HG02763 (cell line): ENCODE results near the gene DPYD.

ENCODE experiments used
- ATAC-seq: cut with Tn5 transposase; IDR thresholded peaks from one replicate; pipeline ENCODE4 v1.9.1; 2021; ENCODE audit warnings: mild to moderate bottlenecking, moderate library complexity; ENCODE audit not compliant: unreplicated experiment

The DPYD gene

DNA sequence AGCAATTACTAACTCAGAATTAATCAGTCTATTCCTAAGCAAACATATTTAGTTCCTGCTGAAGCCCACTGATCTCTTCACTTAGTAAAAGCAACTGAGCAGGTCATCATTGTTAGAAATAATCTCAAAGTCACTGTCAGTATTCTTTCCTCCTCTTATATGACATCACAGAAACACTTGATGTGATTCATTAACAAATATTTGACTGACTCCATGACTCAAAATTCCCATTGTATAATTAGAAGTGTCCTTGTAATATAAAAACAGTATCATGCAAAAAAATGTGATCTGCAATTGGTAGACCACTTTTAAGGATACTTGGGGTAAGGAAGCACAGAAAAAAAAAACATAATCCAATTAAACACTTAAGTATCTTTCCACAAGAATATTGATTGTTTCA lies 194.4 kb downstream of the DPYD start:
- no peak for ATAC-seq

DNA sequence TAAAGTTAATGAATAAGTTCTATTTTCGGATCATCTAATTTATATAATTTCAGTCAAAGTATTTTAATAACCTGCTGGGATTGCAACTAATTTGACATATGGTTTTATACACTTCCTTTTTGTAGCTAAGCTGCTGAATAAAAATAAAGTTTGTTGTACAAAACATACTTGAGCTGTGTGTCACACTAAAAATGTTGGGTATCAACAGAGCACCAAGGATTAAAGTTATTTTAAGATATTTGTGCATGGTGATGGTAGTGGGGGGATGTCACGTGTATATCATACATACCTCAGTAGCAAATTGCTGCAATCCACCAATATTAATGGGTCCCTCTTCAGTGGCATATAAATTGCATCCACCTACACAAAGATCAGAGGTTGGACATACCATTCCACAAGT lies 199.6 kb downstream of the DPYD start:
- ATAC-seq: no peak

DNA sequence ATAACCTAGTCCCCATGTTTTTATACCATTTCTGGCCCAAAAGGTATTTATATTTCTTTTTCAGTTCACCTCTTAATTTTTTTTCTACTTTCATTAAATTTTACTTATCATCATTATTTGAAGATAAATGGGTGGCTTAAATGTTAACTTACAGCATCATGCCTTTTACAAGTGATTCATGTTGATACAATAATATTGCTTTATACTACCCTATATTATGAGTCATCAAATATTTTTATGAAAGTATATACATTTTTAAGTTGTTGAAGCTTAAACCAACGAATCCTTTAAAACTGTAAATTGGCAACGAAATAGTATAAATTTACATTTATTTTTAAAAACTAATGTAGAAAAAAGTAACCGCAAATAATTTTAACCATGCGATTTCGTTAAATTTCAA lies 207.9 kb downstream of the DPYD start:
- no peak for ATAC-seq

GRCh38 chr1:97711858-97712257 lies 209.0 kb downstream of the DPYD start:
- no peak for ATAC-seq

DNA sequence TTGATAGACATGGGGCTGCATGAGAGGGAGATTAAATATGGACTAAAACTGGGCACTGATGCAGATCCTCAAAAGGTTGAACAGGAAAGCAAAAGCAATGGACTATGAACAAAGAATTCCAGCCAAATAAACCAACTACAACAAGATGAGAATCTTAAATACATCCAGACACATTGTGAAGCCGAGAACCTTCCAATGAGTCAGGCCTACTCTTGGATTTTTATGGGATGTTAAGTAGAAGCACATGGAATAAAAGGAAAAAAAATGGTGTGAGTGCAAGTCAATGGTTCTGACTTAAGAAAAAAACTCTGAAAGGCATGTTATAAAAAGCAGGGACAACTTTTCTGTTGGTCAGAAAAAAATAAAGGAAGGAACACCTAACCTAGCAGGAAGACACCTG lies 227.2 kb downstream of the DPYD start:
- no peak for ATAC-seq

DNA sequence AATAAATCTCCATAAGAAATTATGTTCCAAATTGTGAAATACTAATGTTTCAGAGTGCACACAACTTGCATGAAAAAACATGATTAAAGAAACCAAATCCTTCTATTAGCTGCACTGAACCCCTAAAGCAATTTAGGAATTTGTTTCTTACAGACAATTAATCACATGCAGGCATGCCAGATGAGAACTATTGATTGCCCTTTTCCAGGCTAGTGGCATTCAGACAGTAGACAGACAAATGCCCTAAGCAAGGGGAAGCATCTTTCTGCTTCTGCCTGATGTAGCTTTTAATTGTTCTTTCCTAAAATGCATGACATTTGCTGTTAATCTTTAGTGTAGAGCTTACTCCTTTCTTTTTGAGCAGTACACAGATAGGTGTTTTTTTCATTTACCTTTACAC lies 229.5 kb downstream of the DPYD start:
- no peak for ATAC-seq

DNA sequence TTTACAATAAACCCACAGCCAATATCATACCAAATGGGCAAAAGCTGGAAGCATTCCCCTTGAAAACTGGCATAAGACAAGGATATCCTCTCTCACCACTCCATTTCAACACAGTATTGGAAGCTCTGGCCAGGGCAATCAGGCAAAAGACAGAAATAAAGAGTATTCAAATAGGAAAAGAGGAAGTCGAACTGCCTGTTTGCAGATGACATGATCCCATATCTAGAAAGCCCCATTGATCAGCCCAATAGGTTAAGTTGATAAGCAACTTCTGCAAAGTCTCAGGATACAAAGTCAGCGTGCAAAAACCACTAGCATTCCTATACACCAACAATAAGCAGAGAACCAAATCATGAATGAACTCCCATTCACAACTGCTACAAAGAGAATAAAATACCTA lies 235.5 kb downstream of the DPYD start:
- ATAC-seq: no peak

DNA sequence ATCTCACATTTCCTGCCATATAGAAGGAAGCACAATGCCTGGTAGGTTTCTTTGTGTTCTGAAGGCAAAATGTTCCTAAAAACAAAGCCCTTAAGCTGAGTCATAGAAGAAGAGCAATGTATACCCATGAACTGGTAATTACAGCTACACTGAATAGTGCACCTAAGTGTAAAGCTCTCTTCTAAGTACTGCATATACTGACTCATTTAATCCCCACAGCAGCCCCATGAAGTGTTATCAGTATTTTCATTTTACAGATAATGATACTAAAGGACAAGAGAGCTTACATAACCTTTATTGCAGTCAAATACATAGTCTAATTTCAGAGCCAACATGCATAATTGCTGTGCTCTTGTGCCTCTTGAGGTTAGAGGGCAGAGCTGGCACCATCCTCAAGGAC lies 239.9 kb downstream of the DPYD start:
- ATAC-seq: no peak

- ATAC-seq: no peak
These were observed 240.4 kb downstream of the DPYD start for GRCh38 chr1:97680470-97680869.

- ATAC-seq: no peak
These were observed 243.1 kb downstream of the DPYD start for GRCh38 chr1:97677702-97678101.

DNA sequence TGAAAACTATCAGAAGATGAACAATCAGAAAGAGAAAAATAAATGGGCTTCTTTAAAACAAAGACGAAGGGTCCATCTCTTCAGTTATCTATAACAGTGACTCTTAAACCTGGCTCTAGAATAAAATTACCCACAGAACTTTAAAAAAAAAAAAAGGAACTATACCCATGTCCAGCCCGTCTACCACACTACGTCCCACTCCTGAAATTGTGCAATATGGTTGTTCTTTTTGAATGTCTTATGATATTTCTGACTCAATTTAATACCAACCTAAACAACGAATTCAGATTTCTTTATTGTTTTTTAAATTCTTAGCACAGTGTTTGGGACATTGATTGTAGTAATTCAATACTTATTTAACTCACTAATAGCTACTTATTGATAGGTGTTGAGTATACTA lies 246.3 kb downstream of the DPYD start:
- ATAC-seq: no peak

DNA sequence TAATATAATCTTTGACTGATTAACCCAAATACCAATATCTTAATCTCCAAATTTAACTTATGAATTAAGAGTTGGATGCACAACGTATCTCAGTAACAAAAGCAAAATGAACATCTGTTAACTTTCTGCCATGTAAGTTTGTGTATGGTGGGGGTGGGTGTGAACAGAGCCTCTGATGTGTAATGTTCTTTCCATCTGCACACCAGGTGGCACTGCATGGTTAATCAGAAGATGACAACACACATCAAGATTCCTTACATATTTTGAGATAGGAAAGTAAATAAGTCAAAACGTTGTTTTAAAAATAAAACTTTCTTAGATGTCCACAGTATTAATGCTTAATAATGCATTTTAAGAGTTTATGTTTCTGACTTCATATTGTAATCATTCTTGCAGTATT lies 251.9 kb downstream of the DPYD start:
- ATAC-seq: no peak

- no peak for ATAC-seq
These were observed 260.3 kb downstream of the DPYD start for GRCh38 chr1:97660431-97661105.

DNA sequence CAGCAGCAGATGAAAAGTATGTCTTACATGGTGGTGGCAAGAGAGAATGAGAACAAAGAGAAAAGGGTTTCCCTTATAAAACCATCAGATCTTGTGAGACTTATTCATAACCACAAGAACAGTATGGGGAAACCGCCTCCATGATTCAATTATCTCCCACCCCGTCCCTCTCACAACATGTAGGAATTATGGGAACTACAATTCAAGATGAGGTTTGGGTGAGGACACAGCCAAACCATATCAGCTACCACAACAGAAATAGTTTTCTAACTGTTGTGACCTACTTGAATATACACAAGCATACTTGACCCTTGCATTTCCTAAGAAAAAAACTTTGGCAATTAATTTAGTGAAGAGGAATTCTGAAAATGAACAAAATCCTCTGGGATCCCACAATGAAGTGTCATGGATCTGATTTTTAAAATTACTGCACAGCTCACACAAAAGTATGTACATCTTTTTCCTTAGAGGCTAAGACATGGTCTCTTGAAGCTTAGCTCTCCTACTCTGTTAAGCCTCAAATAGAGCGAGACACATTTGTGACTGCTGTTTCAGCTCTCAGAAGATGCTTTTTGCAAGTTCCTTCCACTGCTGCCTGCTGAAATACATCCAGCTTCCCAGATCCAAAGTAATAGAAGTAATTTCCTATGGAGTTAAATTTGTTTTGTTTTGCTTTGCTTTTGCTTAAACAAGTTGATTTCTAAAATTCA lies 265.8 kb downstream of the DPYD start:
- no peak for ATAC-seq

GRCh38 chr1:97651250-97651649 lies 269.6 kb downstream of the DPYD start:
- ATAC-seq: no peak

- ATAC-seq: no peak
These were observed 271.2 kb downstream of the DPYD start for GRCh38 chr1:97649591-97649990.

- ATAC-seq: no peak
These were observed 273.1 kb downstream of the DPYD start for GRCh38 chr1:97647776-97648175.

GRCh38 chr1:97646071-97646470 lies 274.8 kb downstream of the DPYD start:
- ATAC-seq: no peak

DNA sequence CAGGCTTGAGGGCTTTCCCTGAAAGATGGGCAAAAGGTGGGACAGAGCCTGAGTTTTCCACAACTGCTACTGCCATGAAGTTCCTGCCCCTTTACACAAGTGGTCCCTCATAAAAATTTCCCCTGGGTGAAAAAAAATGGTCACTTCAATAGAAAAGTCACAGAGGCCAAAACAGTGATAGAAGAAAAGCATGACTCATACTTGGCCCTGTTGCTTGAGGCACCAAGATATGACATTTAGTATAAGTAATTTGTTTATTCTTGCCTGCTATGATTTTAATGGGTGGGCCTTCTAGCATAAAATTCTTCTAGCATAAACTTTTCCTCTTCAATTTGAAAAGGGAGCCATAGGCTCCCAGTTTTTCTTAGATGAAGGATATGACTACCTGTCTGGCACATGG lies 280.2 kb downstream of the DPYD start:
- no peak for ATAC-seq

GRCh38 chr1:97636941-97637340 lies 283.9 kb downstream of the DPYD start:
- no peak for ATAC-seq

DNA sequence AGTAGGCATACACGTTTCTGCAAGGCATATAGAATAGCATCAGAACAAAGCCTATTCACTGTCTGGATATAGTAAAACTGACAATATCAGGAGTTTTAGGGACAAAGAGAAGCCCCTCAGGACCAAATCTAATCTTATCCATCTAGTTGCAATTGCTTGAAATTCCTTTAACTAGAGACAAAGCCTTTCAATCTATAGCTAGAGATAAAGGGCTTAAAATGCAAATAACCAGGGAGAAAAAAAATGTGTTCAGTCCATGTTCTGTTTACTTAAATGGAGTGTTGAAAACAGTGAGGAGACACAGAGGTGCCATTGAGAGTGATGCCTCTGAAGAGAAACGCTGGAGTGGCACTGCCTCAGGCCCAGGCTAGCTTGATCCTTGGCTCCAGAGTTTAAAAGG lies 286.1 kb downstream of the DPYD start:
- ATAC-seq: no peak

DNA sequence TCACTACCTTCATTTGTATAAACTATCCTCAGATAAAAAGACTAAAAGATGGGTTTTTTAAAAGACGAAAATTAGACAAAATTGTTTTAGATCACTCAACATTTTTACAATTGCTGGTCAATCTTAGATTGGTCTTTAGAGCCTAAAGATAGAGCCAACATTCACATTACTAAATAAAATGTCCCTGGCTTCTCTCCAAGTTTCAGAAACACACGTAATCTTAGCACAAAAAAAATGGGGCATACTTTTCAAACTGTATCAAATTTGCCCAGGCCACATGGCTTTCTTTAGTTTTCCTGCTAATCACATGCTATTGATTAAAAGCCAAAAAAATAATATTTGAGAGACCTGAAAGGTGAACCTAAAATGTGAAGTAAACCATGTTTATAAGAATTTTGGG lies 288.1 kb downstream of the DPYD start:
- ATAC-seq: no peak

- no peak for ATAC-seq
These were observed 288.8 kb downstream of the DPYD start for GRCh38 chr1:97632075-97632474.
